Gastroesophageal sphincter (tissue), 4 donors: ENCODE measurements around the gene FANCC. TPM values are rescaled to one million over a fixed set of nuclear protein-coding genes. Genes with fewer than 3 reads are reported as not detected.

ENCODE experiments used
- ATAC-seq: fragments of 150-250 bp; one replicate; pipeline ENCODE4 v1.9.1; 2016; ENCODE audit warnings: mild to moderate bottlenecking, moderate library complexity
- H3K27ac ChIP-seq, 4 donors: fragments of 200-600 bp; sonication (generic) in 3 of 4; 1 replicate in 3 of 4; 2 replicates in 1 of 4; pipeline ENCODE4 v1.5.1; 2016 to 2019
- H3K27me3 ChIP-seq: fragments of 200-600 bp; sonication (generic); one replicate; pipeline ENCODE4 v1.5.1; 2019
- H3K36me3 ChIP-seq, 2 donors: fragments of 200-600 bp; sonication (generic); one replicate each; pipeline ENCODE4 v1.5.1; 2019; ENCODE audit warnings: control low read depth in 1 of 2
- H3K4me1 ChIP-seq, 3 donors: fragments of 200-600 bp; sonication (generic); 1 replicate in 2 of 3; 2 replicates in 1 of 3; pipeline ENCODE4 v1.5.1; 2016 to 2019; ENCODE audit warnings: control low read depth in 2 of 3
- H3K4me3 ChIP-seq, 2 donors: fragments of 200-600 bp; sonication (generic); one replicate each; pipeline ENCODE4 v1.5.1; 2019; ENCODE audit warnings: mild to moderate bottlenecking in 1 of 2, moderate library complexity in 1 of 2
- H3K9me3 ChIP-seq, 3 donors: fragments of 200-600 bp; sonication (generic); one replicate each; pipeline ENCODE4 v1.5.1; 2017 to 2019; ENCODE audit warnings: control low read depth in 2 of 3
- EP300 ChIP-seq: sonication (generic); formaldehyde crosslinking; IDR thresholded peaks from one replicate; pipeline ENCODE4 v1.6.1; 2017; ENCODE audit warnings: antibody characterized with exemption, mild to moderate bottlenecking
- POLR2A ChIP-seq, 2 donors: fragments of 450-650 bp; IDR thresholded peaks; one replicate each; pipeline ENCODE4 v1.6.1; 2017; ENCODE audit warnings: antibody characterized with exemption in 2 of 2, mild to moderate bottlenecking in 2 of 2, moderate library complexity in 1 of 2
- POLR2AphosphoS5 ChIP-seq: sonication (generic); formaldehyde crosslinking; IDR thresholded peaks from one replicate; pipeline ENCODE4 v1.6.1; 2017; ENCODE audit warnings: antibody characterized with exemption
- WGBS, 2 donors: methylation state at CpG; one replicate each; pipeline ENCODE4 v1.1.5; 2018; ENCODE audit warnings: low coverage in 1 of 2; 5-methylcytosine and 5-hydroxymethylcytosine counted together
- total RNA-seq, 4 donors: library from RNA; depleted of rRNA; stranded (reverse); fragments of >200 nt; gene quantifications; one replicate each; pipeline ENCODE4 v1.1.0, GENCODE V29; 2016
- TF ChIP-seq, protein P1 (sequence below), 4 experiments: fragments of 200-600 bp in 2 of 4; fragments of 450-650 bp in 2 of 4; sonication (generic) in 1 of 4; IDR thresholded peaks; one replicate each; pipeline ENCODE4 v1.5.1; 2017 to 2019; ENCODE audit warnings: antibody characterized with exemption in 4 of 4, mild to moderate bottlenecking in 2 of 4, moderate library complexity in 2 of 4

The FANCC gene
- total RNA-seq, 4 donors from 2014 or later = 4.9 to 9.4 (median 7.4) TPM

DNA sequence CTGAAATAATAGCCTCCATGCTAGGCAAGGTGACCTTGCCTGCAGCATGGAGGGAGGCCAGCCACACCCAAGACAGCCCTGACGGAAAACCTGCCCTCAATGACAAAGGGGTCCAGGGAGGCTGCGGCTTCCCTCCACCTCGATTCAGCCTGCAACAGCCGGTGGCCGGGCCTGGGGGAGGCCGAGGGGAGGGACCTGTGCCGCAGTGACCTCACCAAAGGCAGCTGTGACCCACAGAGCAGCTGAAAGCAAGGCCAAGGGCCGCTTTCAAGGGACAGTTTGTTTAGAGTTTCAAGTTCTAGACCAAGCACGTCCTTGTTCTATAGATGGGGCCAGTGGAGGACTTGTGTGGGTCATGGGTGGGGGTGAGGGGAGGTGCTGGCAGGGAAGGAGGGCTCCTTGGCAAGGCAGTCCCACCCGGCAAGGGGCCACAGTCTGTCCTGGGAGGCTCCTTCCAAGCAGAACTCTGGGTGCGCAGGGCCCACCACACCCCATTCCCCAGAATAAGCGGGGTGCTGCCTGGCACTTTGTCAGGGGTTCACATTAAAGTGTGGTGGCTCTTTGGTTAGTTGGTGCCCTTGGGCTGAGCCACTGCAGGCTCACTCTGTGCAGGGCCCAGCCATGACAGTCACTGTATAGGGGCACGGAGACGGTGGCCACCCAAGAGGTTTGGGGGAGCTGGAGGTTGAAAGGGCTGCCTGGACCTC lies 226.5 kb downstream of the FANCC start:
- TF ChIP-seq, protein P1, sequence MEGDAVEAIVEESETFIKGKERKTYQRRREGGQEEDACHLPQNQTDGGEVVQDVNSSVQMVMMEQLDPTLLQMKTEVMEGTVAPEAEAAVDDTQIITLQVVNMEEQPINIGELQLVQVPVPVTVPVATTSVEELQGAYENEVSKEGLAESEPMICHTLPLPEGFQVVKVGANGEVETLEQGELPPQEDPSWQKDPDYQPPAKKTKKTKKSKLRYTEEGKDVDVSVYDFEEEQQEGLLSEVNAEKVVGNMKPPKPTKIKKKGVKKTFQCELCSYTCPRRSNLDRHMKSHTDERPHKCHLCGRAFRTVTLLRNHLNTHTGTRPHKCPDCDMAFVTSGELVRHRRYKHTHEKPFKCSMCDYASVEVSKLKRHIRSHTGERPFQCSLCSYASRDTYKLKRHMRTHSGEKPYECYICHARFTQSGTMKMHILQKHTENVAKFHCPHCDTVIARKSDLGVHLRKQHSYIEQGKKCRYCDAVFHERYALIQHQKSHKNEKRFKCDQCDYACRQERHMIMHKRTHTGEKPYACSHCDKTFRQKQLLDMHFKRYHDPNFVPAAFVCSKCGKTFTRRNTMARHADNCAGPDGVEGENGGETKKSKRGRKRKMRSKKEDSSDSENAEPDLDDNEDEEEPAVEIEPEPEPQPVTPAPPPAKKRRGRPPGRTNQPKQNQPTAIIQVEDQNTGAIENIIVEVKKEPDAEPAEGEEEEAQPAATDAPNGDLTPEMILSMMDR (IDR thresholded peaks at IDR 0.05) = no peak
- no peak for TF ChIP-seq EP300
- TF ChIP-seq POLR2AphosphoS5 = no peak
- TF ChIP-seq POLR2A (IDR thresholded peaks at IDR 0.05) = no peak
- peaks cover 8 to 100% (median 58%) of the 10 kb centered on the region in 3 donors for H3K4me1 ChIP-seq
- peak overlapping the region; percentile 45 to 89 (median 81) for H3K27ac ChIP-seq
- H3K9me3 ChIP-seq = no peaks in the 10 kb centered on the region
- H3K27me3 ChIP-seq = no peaks in the 10 kb centered on the region
- no peak for ATAC-seq
- peaks cover 0 to 32% of the 10 kb centered on the region in 2 donors for H3K36me3 ChIP-seq
- no CpG with 5 or more reads among the region's 14 CpGs for WGBS, 2 donors
- no peak overlapping the region for H3K4me3 ChIP-seq

DNA sequence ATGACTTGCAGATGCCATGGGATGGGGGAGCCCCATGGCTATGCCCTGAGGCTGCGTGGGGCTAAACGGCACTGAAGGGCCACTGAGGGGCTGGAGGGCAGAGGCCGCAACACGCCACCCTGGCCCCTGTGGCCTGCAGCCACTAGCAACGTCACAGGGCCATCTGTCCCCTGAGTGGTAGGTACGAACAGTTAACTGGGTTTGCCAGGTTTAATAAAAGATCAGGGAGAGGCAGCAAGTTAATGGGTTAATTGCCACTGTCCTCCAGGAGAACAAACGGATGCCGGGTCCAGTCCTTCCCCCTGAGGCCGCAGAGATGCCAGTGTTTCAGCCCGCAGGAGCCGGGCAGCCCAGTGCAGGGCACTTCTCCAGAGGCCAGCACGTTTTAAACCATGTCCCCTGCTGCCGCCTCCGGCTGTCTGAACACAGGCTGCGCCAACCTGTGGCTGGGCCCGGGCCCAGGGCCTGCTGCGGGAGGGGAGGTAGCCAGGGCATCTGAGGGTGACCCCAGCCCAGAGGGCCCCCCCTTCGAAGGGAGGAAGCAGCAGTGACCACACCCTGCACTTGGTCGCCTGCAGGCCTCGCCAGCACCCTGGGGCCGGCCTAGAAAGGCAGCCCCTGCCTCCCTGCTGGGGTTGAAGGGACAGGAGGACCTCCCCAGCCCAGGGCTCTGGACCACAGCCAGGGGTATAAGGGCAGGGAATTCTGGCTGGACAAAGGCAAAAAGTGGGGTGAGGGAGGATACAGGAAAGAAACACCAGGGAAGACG lies 227.3 kb downstream of the FANCC start:
- Histone ChIP-seq H3K36me3 (peaks cover 0 to 40% of the 10 kb centered on the region in 2 donors), H3K4me1 (peaks cover 8 to 100% (median 58%) of the 10 kb centered on the region in 3 donors), H3K4me3 (no peak overlapping the region), H3K27me3 (no peaks in the 10 kb centered on the region), H3K9me3 (no peaks in the 10 kb centered on the region), H3K27ac (peak overlapping the region; percentile 45 to 89 (median 81))
- WGBS, 2 donors = 0 to 22% methylated on average over 1 to 5 of the region's 22 CpGs
- peak; percentile 10 for TF ChIP-seq POLR2AphosphoS5
- TF ChIP-seq EP300 = no peak
- TF ChIP-seq, protein P1 (IDR thresholded peaks at IDR 0.05) = peak in 1 of 4 experiments; percentile 26
- peak; percentile 48 for ATAC-seq

DNA sequence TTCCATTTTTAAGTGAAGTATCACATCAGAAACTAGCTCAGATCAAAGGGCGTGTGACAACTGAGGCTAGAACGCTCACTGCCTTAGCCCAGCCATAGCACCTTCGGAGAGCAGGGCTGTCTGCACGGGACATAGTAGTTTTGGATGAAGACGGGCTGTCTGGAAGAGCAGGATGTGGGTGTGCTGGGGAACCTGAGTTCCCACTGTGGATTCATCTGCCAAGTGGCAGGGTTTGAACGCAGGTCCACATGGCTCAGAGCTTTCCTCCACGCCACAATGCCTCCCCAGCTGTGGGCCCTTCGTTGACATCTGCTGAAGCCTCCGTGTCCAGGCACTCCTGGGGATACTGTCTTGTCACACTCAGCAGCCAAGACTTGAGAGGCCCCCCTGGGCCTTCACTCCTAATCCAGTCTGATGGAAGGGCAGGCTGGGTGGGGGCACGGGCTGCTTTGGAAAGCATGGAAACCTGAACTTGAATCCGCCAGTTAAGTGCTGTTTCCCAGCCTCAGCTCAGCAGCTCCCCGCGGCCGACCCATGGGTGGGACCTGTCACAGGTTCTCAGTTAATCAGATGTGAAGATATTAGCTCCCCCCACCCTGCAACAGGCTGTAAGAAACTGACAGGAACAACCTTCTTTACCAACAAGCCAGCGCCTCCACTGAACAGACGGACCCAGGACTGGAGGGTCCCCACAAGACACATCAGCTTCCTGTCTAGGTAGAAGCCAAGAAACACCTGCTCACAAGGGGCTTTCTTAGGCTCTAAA lies 228.1 kb downstream of the FANCC start:
- peaks cover 8 to 100% (median 60%) of the 10 kb centered on the region in 3 donors for H3K4me1 ChIP-seq
- H3K36me3 ChIP-seq = peaks cover 0 to 48% of the 10 kb centered on the region in 2 donors

DNA sequence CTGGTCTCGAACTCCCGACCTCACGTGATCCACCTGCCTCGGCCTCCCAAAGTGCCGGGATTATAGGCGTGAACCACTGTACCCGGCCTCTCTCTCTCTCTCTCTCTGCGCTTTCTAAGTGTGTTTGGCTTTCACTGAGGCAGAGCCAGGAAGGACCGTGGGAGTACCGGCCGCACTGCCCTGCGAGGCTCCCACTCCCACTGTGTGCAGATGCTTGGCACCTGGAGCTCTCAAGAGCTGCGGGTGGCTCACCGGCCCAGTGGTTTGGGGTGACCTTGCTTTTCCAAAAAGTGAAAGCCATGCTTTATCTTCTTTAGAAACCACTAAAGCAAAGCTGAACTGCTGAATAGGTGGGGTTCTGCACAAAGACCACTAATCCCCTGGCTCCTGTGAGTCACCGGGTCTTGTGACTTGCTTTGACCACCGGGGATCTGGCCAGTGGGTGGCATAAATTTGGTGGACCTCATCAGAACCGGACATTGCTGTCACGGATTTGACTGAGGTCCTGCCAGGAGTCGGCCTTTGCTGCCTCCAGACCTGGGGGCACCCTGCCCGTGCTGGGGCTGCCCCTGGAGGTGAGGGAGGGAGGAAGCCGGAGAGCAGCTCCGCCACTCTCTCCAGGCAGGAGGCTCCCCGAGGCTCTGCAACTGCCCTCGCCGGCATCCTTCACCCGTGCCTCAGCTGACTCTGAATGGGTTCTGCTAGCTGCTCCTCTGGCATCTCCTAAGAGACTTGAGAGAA lies 228.9 kb downstream of the FANCC start:
- 75 to 82% methylated on average over 4 to 5 of the region's 26 CpGs for WGBS, 2 donors
- no peaks in the 10 kb centered on the region for H3K9me3 ChIP-seq
- TF ChIP-seq POLR2AphosphoS5 (peak; percentile 9), EP300 (no peak), POLR2A (IDR thresholded peaks at IDR 0.05) (no peak)
- TF ChIP-seq, protein P1 (IDR thresholded peaks at IDR 0.05) = no peak
- H3K4me1 ChIP-seq = peaks cover 8 to 100% (median 55%) of the 10 kb centered on the region in 3 donors
- peaks cover 0 to 54% of the 10 kb centered on the region in 2 donors for H3K36me3 ChIP-seq
- H3K27ac ChIP-seq = peak overlapping the region; percentile 45 to 89 (median 81)
- no peak for ATAC-seq
- H3K4me3 ChIP-seq = no peak overlapping the region
- H3K27me3 ChIP-seq = no peaks in the 10 kb centered on the region

More for the DNA sequence above, 228.1 kb downstream of the FANCC start:
- Histone ChIP-seq H3K9me3 (no peaks in the 10 kb centered on the region), H3K27me3 (no peaks in the 10 kb centered on the region), H3K27ac (peak overlapping the region; percentile 45 to 89 (median 81)), H3K4me3 (no peak overlapping the region)
- TF ChIP-seq POLR2A (IDR thresholded peaks at IDR 0.05) (no peak), POLR2AphosphoS5 (peak; percentile 22)
- ATAC-seq = no peak
- WGBS, 2 donors = 45% methylated on average over 2 of the region's 16 CpGs; no CpG with 5 or more reads in 1 of the 2 donors
